Left cardiac atrium (tissue), 4 donors: Measurements from ENCODE around the gene SYNGR3. TPM values are rescaled to one million over a fixed set of nuclear protein-coding genes. Genes with fewer than 3 reads are reported as not detected.
A peak's percentile ranks its signal among the peaks of the same experiment; 100 is the strongest.
"Not testable (repeated sequence)": the region's sequence is repeated elsewhere in the genome, so short reads cannot be mapped to it uniquely, and the experiment has no call there.

Experiments
- ATAC-seq, 2 donors: fragments of 200-7000 bp; cut with Tn5 transposase; one replicate each; pipeline ENCODE4 v1.9.1; 2020; ENCODE audit warnings: mild to moderate bottlenecking in 2 of 2, moderate library complexity in 2 of 2
- DNase-seq: peaks from one replicate; pipeline ENCODE4 v3.0.0-alpha.2; 2020
- intact Hi-C, 2 donors: fragments of 100-400 bp; cut with DNase I; formaldehyde crosslinking; loops; one replicate each; pipeline versions ENCODE4 v1.14.1 to v1.15.1; 2022 to 2023
- total RNA-seq, 2 donors: library from RNA; stranded (reverse); fragmentation: NEBNext Ultra II Directional; extraction: Animal tissue kit (Norgen Biotek cat#: 25700); gene quantifications; one replicate each; pipeline ENCODE4 v1.2.1, GENCODE V29; 2021
- donor health status: DM: no; HTN: yes; CAD: no.
- donor health status: DM: no; HTN: yes; CAD: no; lungs with severe emphysema.
- donor health status: DM: yes; HTN: yes; CAD: no.
- donor health status: Dilated cardiomyopathy.

Gene SYNGR3
- total RNA-seq, 2 donors from 2014 or later, result 0.74 to 1.9 TPM

DNA sequence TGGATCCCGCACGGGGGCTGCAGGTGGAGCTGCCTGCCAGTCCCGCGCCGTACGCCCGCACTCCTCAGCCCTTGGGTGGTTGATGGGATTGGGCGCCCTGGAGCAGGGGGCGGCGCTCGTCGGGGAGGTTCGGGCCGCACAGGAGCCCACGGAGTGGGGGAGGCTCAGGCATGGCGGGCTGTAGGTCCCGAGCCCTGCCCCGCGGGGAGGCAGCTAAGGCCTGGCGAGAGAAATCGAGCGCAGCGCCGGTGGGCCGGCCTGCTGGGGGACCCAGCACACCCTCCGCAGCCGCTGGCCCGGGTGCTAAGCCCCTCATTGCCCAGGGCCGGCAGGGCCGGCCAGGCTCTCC, 31.7 kb upstream of the SYNGR3 start:
- DNase-seq, intact Hi-C loops, ATAC-seq: not testable (repeated sequence)

DNA sequence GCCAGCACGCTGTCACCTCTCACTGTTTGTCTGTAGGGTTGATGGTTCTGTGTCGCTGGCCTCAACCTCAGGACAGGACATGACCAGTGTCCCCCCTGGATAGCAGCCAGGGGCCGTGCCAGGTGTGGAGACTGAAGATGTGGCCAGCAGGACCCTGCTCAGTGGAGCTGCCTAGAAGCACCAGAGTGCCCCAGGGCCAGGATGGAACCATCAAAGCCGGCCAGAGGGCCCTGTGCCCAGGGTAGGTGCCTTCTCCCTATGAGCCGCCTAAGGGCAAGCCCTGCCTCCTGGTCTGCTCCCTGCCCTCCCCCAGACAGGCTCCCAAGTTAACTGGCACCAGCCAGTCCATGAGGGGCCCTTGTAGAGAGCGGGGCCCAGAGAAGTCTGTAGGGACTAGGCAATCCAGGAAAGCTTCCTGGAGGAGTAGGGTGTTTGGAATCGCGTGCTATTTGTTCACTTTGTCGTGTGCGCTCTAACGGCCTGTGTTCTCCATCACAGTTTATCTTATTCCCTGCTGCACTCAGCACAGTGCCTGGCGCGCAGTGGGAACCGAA, 31.0 kb upstream of the SYNGR3 start:
- ATAC-seq (peak; percentile 0 to 5), DNase-seq (no peak)
- intact Hi-C loops, result no loop called here

DNA sequence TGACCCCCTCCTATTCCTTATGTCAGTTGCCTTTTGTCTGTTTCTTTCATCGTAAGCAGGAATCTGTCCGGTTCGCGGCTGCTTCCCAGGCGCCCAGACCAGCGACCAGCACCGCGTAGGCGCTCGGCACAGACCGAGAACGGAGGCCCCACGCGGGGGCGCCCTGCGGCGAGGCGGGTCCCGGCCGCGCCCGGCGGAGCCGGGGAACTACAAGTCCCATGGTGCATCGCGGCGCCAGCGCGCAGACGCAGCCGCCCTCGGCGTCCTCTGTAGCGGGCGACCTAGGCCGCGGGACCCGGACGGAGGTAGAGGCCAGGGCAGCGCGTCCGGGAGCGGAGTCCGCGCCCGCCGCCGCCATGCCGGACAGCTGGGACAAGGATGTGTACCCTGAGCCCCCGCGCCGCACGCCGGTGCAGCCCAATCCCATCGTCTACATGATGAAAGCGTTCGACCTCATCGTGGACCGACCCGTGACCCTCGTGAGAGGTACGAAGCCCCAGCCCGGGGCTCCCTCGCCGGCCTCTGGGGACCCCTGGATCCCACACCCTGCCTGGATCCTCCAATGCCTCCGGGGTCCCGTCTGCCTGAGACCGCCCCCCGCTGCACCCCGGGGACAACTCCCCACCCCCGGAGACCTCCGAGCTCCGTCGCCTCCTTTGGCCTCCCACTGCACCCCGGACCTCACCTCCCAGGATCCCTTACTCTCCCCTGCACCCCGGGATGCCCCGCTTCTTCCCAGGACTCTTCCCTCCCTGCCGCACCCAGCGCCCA, 30.3 kb upstream of the SYNGR3 start, which contains the start of gene NDUFB10:
Gene NDUFB10, plus strand, starts transcription at position 270 of the 771 bp plus-strand sequence. Its CDS starts 87 bp downstream, at position 357.
- intact Hi-C loops, result no loop called here

DNA sequence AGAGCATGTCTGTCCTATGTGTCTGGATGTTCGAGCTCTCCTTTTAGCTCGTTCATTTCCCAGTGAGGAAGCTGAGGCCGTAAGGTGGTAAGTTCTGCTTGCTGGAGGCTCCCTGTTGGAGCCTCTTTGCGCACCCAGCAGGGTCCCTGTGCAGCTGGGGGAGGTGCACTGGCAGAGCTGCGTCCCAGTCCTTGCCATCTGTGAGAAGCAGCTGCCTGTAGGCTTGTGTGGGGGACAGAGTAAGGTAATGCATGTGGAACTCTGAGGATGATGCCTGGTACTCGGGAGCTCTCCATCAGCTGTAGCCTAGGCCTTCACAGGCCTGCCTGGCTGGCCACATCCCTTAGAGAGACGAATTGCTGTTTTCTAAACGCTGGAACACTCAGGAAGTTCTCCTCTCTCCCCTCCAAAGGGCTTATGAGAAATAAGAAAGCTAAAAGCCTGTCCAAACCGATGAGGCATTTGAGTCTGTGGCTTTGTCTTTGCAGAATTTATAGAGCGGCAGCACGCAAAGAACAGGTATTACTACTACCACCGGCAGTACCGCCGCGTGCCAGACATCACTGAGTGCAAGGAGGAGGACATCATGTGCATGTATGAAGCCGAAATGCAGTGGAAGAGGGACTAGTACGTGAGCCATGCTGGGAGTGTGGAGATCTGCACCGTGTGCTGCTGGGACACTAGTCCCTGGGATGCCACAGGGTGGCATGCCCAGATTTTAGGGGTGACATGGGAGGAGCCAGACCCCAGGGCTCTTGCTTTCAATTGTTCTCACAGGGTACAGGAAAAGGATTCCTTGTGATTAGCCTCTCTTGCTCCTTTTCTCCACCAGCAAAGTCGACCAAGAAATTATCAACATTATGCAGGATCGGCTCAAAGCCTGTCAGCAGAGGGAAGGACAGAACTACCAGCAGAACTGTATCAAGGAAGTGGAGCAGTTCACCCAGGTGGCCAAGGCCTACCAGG, 28.8 kb upstream of the SYNGR3 start:
- intact Hi-C loops, result no loop called here
- no peak for DNase-seq
- ATAC-seq, result no peak

More for the DNA sequence above, 30.3 kb upstream of the SYNGR3 start, which contains the start of gene NDUFB10:
- DNase-seq (peak; percentile 95), ATAC-seq (peak; percentile 89 to 93)

GRCh38 chr16:1961651-1962067, 28.1 kb upstream of the SYNGR3 start:
- DNase-seq (no peak), ATAC-seq (no peak)
- intact Hi-C loops, result no loop called here

GRCh38 chr16:1962161-1963153, 27.3 kb upstream of the SYNGR3 start:
- DNase-seq, intact Hi-C loops, ATAC-seq: not testable (repeated sequence)

GRCh38 chr16:1963806-1964505, 25.8 kb upstream of the SYNGR3 start:
- intact Hi-C loops, result no loop called here
- ATAC-seq, result peak; percentile 42 to 46
- peak; percentile 65 for DNase-seq

DNA sequence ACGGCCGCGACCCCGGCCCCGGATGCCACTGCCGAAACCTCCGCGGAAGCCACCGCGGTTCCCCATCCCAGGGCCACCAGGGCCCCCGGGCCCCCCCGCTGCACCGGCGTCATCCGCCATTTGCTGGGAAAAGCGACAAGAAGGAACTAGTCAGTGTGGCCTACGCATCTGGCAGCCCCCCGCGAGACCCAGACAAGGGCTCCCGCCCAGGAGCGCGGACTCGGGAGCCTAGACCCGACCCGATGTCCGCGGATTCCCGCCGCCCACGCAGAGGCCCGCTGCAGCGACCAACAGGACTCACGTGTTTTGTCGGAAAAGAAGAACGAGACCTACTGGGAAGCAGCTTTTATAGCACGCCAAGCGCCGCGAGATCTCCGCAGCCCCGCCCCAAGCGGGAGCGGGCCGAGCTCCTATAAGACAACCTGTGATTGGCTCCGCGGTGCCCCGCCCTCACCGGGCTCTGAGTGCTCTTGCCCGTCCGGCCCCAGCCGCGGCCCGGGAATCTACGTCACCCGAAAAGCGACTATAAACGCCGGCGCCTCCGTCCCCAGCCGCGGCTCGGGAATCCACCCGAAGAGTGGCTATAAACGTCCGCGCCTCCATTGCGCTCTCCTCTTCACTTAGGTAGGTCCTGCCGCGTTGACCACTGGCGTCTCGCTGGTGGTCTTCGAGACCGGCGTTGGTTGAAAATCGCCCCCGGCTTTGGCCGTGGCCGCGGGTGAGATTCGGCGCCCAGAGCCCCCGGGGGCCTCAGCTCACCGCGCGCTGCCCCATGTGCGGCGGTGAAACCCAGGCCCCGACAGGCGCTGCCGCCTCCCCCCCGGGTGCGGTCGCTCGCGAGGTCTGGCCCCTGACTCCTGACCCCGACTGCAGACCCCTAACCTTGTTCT, 25.0 kb upstream of the SYNGR3 start, which contains the start of gene RPS2:
Gene RPS2, minus strand, starts transcription at position 321 of the 890 bp plus-strand sequence. Its CDS starts 201 bp downstream, at position 120.
- intact Hi-C loops, result no loop called here

DNA sequence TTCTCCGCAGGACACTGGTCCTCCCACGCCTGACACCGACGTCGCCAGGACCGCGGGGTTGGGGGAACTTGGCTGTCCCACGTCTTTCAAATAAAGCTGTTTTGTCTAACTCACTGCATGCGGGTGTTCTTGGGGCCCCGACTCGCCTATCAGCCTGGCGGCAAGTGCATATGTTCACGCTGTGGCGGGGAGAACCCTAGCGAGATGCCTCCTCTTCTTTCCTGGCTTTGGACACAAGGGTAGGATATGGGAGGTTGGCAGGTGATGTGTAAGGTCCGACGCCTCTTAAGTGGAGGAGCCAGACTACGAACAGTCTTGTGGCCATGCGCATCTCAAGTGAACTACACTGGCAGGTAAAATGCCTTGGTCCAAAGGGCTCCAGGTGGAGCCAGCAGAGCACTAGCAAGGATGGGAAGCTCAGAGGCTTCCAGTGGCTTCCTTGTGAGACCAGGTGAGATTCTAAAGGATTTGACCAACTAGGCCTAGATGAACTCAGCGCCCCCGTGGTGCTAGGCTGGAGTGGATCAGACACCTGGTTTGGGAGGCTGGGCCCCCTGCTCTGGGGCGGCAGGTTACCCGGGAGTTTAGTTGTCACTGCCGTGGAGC, 24.3 kb upstream of the SYNGR3 start:
- DNase-seq, result no peak
- ATAC-seq, result peak in 1 of 2 donors; percentile 0

More for the DNA sequence above, 25.0 kb upstream of the SYNGR3 start, which contains the start of gene RPS2:
- DNase-seq (peak; percentile 99), ATAC-seq (peak; percentile 97)

GRCh38 chr16:1966460-1966859, 23.3 kb upstream of the SYNGR3 start, which contains the start of gene RNF151:
RNF151 (plus strand) TSS chr16:1966856; CDS start chr16:1966882, 26 bp downstream.
- no peak for ATAC-seq
- DNase-seq, result no peak
- intact Hi-C loops, result no loop called here

More for the DNA sequence above, 24.3 kb upstream of the SYNGR3 start:
- intact Hi-C loops, result no loop called here

- intact Hi-C loops, result no loop called here
- ATAC-seq, result no peak
- no peak for DNase-seq
Observed at GRCh38 chr16:1968146-1968953, 21.4 kb upstream of the SYNGR3 start.

DNA sequence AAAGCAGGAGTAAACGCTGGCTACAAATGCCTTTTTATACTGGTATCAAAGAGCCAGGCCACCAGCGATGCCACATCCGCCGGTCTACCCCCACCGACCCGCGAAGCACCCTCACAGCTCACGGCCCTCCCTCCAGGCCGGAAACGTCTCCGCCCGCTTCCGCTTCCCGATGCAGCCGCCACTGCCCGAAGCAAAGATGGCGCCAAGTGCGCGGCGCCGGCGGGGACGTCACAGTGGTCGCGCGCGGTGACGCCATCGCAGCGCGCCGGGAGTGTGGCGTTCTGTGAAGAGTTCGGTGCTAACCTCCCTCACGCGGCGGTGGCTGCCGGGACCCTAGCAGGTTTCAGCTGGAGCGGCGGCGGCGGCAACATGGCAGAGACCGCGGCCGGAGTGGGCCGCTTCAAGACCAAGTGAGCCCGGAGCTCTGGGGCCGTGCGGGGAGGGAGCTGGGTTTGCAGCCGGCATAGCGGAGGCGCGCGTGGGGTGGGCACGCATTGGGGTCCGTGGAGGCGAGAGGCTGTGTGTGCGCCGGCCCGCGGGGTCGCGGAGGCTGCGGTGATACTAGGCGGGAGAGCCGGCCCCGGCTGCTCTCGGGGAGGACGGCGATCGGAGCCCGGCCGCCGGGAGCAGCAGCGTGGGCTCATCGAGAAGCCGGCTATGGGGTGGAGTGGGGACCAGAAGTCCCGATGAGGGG, 17.8 kb upstream of the SYNGR3 start, which contains the start of gene TBL3:
Gene TBL3, plus strand, starts transcription at position 258 of the 694 bp plus-strand sequence. Its CDS starts 112 bp downstream, at position 370.
- DNase-seq (peak; percentile 94), ATAC-seq (peak; percentile 96 to 97)
- intact Hi-C loops, result no loop called here

- DNase-seq (peak; percentile 25), ATAC-seq (no peak)
- intact Hi-C loops, result no loop called here
Observed at GRCh38 chr16:1972490-1972877, 17.3 kb upstream of the SYNGR3 start.

DNA sequence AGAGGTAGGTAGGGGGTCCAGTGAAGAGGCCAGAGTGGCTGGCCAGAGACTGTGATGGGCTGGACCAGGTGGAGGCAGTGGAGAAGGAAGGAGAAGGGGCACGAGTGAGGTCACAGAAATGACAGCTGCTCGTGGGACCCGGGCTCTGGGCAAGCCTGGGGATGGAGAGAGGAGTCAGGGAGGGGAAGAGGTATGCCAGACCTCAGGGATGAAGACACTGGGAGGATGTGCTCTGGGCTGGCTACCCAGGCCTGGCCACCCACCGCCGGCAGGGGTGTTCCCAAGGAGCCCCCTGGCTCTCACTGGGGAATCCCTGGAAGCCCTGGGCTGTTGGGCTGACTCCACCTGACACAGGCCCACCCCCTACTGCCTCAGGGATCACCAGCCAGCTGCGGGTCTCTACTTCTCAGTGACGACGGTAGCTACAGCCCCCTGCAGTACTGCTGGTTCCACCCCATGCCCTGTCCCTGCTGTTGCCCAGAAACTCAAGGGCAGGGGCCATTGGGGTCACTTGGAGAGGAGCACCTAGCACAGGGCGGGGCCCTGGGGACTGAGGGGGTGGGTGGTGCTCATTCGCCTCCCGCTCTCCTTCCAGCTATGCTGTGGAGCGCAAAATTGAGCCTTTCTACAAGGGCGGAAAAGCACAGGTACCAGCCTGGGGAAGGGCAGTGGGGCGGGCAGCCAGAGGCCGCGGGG, 16.2 kb upstream of the SYNGR3 start:
- intact Hi-C loops, result no loop called here
- DNase-seq (peak; percentile 21), ATAC-seq (no peak)
